K562 (cell line): ENCODE data around the gene HOXA11. TPM values are rescaled to one million over a fixed set of nuclear protein-coding genes. Genes with fewer than 3 reads are reported as not detected.

Experiments used
- ATAC-seq: fragments of 200-7000 bp; cut with Tn5 transposase; 3 replicates; pipeline ENCODE4 v1.9.1; 2020; ENCODE audit warnings: moderate library complexity
- BruUV-seq: library from RNA; stranded (reverse); fragments of 400-500 nt; replicated peaks from 2 replicates; lab custom pipeline; 2021; lab: Mats Ljungman, UMichigan
- CTCF ChIA-PET: fragments of 300-600 bp; formaldehyde crosslinking; extraction: SDS; loops from one replicate; lab custom pipeline; 2021; ENCODE audit warnings: low intra/inter-chr PET ratio; lab: Yijun Ruan, JAX
- POLR2A ChIA-PET: fragments of 300-600, 350-650 bp; sonication (Branson Sonifier 250); formaldehyde crosslinking; extraction: SDS; loops from one replicate; lab custom pipeline; 2021; ENCODE audit warnings: antibody characterized with exemption, inconsistent platforms; lab: Yijun Ruan, JAX
- DNase-seq, 4 experiments: peaks; one replicate each; pipeline versions ENCODE4 v3.0.0 to v3.0.0-alpha.2; 2011 to 2018; ENCODE audit warnings: low spot score in 3 of 4, mixed read lengths in 3 of 4; ENCODE audit errors: extremely low read depth in 1 of 4
- FAIRE-seq: peaks from 2 replicates; lab custom pipeline; 2011; peaks lifted over from hg19 to GRCh38; lab: Jason Lieb, UNC
- H2AFZ ChIP-seq: 2 replicates; pipeline ENCODE4 v1.6.0; 2011; ENCODE audit warnings: low read depth, low read length, control low read depth, inconsistent platforms
- H3K27ac ChIP-seq: fragments of 200-600 bp; 3 replicates; pipeline ENCODE4 v1.8.0; 2011; ENCODE audit warnings: low read depth, mild to moderate bottlenecking, control low read depth, inconsistent platforms, low read length, moderate library complexity, mixed read lengths; ENCODE audit errors: extremely low read depth
- H3K27me3 ChIP-seq, 2 experiments: fragments of 300-600 bp in 1 of 2; 2 replicates in 1 of 2; 3 replicates in 1 of 2; pipeline versions ENCODE4 v1.6.0 to v1.8.0; 2011; ENCODE audit warnings: inconsistent platforms in 2 of 2, low read length in 2 of 2, mild to moderate bottlenecking in 1 of 2, mixed read lengths in 1 of 2, moderate library complexity in 1 of 2; ENCODE audit not compliant: control insufficient read depth in 2 of 2, insufficient read depth in 2 of 2
- H3K36me3 ChIP-seq: fragments of 300-600 bp; 3 replicates; pipeline ENCODE4 v1.8.0; 2011; ENCODE audit warnings: mild to moderate bottlenecking, low read length, inconsistent platforms; ENCODE audit not compliant: control insufficient read depth, insufficient read depth
- H3K4me1 ChIP-seq, 2 experiments: fragments of 200-600 bp in 1 of 2; replicated peaks in 1 of 2; 2 replicates in 1 of 2; 3 replicates in 1 of 2; pipeline versions ENCODE4 v1.5.1 to v1.8.0; 2011; ENCODE audit warnings: inconsistent platforms in 2 of 2, low read length in 2 of 2, mild to moderate bottlenecking in 1 of 2, mixed read lengths in 1 of 2, moderate library complexity in 1 of 2; ENCODE audit not compliant: control insufficient read depth in 2 of 2, insufficient read depth in 2 of 2
- H3K4me2 ChIP-seq: 2 replicates; pipeline ENCODE4 v1.6.1; 2011; ENCODE audit warnings: low read length, control low read depth, inconsistent platforms, mixed read lengths; ENCODE audit not compliant: insufficient read depth
- H3K4me3 ChIP-seq: fragments of 200-600 bp; sonication (generic), shearing (Covaris generic); 2 replicates; pipeline ENCODE4 v1.5.1; 2016; ENCODE audit warnings: control low read depth, inconsistent platforms
- H3K79me2 ChIP-seq: fragments of 200-600 bp; 3 replicates; pipeline ENCODE4 v1.8.0; 2011; ENCODE audit warnings: low read length, inconsistent platforms; ENCODE audit not compliant: control insufficient read depth, insufficient read depth
- H3K9ac ChIP-seq, 2 experiments: 2 replicates each; pipeline versions ENCODE4 v1.6.0 to v1.6.1; 2011; ENCODE audit warnings: low read depth in 2 of 2, low read length in 2 of 2, control low read depth in 1 of 2, inconsistent platforms in 1 of 2, mild to moderate bottlenecking in 1 of 2, mixed read lengths in 1 of 2; ENCODE audit not compliant: insufficient read depth in 1 of 2
- H3K9me1 ChIP-seq: one replicate; pipeline ENCODE4 v1.6.0; 2011; ENCODE audit warnings: inconsistent platforms, mild to moderate bottlenecking, low read length, moderate library complexity; ENCODE audit not compliant: control insufficient read depth, insufficient read depth
- H3K9me3 ChIP-seq: replicated peaks from 2 replicates; pipeline ENCODE4 v1.5.1; 2011; ENCODE audit warnings: low read depth, low read length, inconsistent platforms; ENCODE audit not compliant: control insufficient read depth, insufficient read depth
- H4K20me1 ChIP-seq: replicated peaks from 2 replicates; pipeline ENCODE4 v1.6.1; 2011; ENCODE audit warnings: low read length, inconsistent platforms, mixed read lengths; ENCODE audit not compliant: control insufficient read depth, insufficient read depth
- ATF2 ChIP-seq: sonication (generic); formaldehyde crosslinking; IDR thresholded peaks from 2 replicates; pipeline ENCODE4 v1.8.1; 2022; ENCODE audit warnings: missing genetic modification reagents
- NR1H2 ChIP-seq: sonication (generic); formaldehyde crosslinking; IDR thresholded peaks from 2 replicates; pipeline ENCODE4 v1.4.0; 2020; ENCODE audit warnings: mild to moderate bottlenecking, missing genetic modification reagents
- NR2C2 ChIP-seq, 2 experiments: fragments of 200-800 bp in 1 of 2; sonication (Bioruptor generic) in 1 of 2; sonication (generic) in 1 of 2; formaldehyde crosslinking in 1 of 2; IDR thresholded peaks; 2 replicates each; pipeline versions ENCODE4 v1.6.1 to v1.8.0; 2016 to 2022; ENCODE audit warnings: mild to moderate bottlenecking in 1 of 2, missing compliant biosample characterization in 1 of 2, missing genetic modification characterization in 1 of 2, missing genetic modification reagents in 1 of 2
- PBX2 ChIP-seq, 2 experiments: IDR thresholded peaks in 1 of 2; conservative IDR thresholded peaks in 1 of 2; 2 replicates each; pipeline ENCODE4 v1.6.1; 2016; ENCODE audit warnings: low read depth in 2 of 2, mild to moderate bottlenecking in 1 of 2, missing compliant biosample characterization in 1 of 2, missing genetic modification characterization in 1 of 2, moderate library complexity in 1 of 2
- POLR2G ChIP-seq: fragments of 200-400 bp; formaldehyde crosslinking; IDR thresholded peaks from 2 replicates; pipeline ENCODE4 v1.6.1; 2017; ENCODE audit warnings: low read depth, mild to moderate bottlenecking, antibody characterized with exemption, low read length, moderate library complexity
- PREB ChIP-seq: sonication (generic); formaldehyde crosslinking; IDR thresholded peaks from 2 replicates; pipeline ENCODE4 v1.8.1; 2023; ENCODE audit warnings: mild to moderate bottlenecking, missing genetic modification reagents
- TAL1 ChIP-seq: fragments of 450-650 bp; IDR thresholded peaks from 2 replicates; pipeline ENCODE4 v1.6.1; 2016; ENCODE audit warnings: mild to moderate bottlenecking
- ZBTB8A ChIP-seq: fragments of 450-650 bp; IDR thresholded peaks from 2 replicates; pipeline ENCODE4 v1.6.1; 2018; ENCODE audit warnings: mild to moderate bottlenecking, moderate library complexity; ENCODE audit not compliant: partially characterized antibody
- ZBTB9 ChIP-seq: fragments of 450-650 bp; formaldehyde crosslinking; IDR thresholded peaks from 2 replicates; pipeline ENCODE4 v1.4.0; 2020; ENCODE audit warnings: mild to moderate bottlenecking, moderate library complexity
- ZFX ChIP-seq: sonication (generic); formaldehyde crosslinking; IDR thresholded peaks from 2 replicates; pipeline ENCODE4 v1.8.0; 2022; ENCODE audit warnings: mild to moderate bottlenecking, missing genetic modification reagents, moderate library complexity
- ZKSCAN8 ChIP-seq: fragments of 200-800 bp; sonication (Bioruptor generic); IDR thresholded peaks from 2 replicates; pipeline ENCODE4 v1.6.1; 2016; ENCODE audit warnings: missing genetic modification characterization, missing compliant biosample characterization
- WGBS: fragments of 100-300 bp; shearing (Covaris generic); methylation state at CpG from one replicate; pipeline ENCODE4 v1.1.6; 2016; ENCODE audit warnings: low coverage, mixed read lengths; ENCODE audit not compliant: insufficient coverage; ENCODE audit errors: missing lambda C conversion rate; 5-methylcytosine and 5-hydroxymethylcytosine counted together
- in situ Hi-C: fragments of 300-500 bp; cut with MboI; formaldehyde crosslinking; loops from 4 replicates; pipeline ENCODE4 v1.15.0; 2018; ENCODE audit warnings: inconsistent platforms, mixed read lengths
- intact Hi-C: fragments of 100-400 bp; cut with micrococcal nuclease; formaldehyde crosslinking; loops from 2 replicates; pipeline ENCODE4 v1.14.2; 2022
- polyA plus RNA-seq, 8 experiments: library from polyadenylated mRNA; depleted of rRNA in 4 of 8; stranded (reverse) in 5 of 8; unstranded in 3 of 8; fragments of >200 nt; fragmentation: Nextera tagmentation in 2 of 8; fragmentation: Illumina TruSeq in 1 of 8; extraction: Ambion mirVana in 2 of 8; extraction: Trizol in 1 of 8; gene quantifications; 2 replicates each; pipeline versions ENCODE4 v1.2.1 to v1.2.3, GENCODE V29; 2011 to 2014; ENCODE audit warnings: inconsistent platforms in 1 of 8, missing spikeins in 1 of 8
- total RNA-seq, 7 experiments: library from RNA; depleted of rRNA in 6 of 7; stranded (reverse); fragments of >200 nt in 6 of 7; fragmentation: Illumina TruSeq in 2 of 7; extraction: Trizol in 2 of 7; gene quantifications; 2 replicates each; pipeline versions ENCODE4 v1.2.1 to v1.2.3, GENCODE V29; 2011 to 2021; ENCODE audit warnings: low replicate concordance in 1 of 7

Gene HOXA11
- total and polyA plus RNA-seq, 9 of the 15 experiments (the other 6 are each of a cell fraction or from before 2014, with no cell fraction given) = not detected

GRCh38 chr7:27186668-27187474 is 1.8 kb upstream of the HOXA11 start:
- in situ Hi-C loops = no loop called here
- WGBS = 0% methylated on average over 4 of the region's 4 CpGs
- no peaks in the 10 kb centered on the region for H3K9me3 ChIP-seq
- H3K4me1 ChIP-seq = peaks cover 0 to 23% of the 10 kb centered on the region in 2 experiments; a peak in 2 of 5 replicates
- no peaks in the 10 kb centered on the region for H3K9me1 ChIP-seq
- H2AFZ ChIP-seq = no peak overlapping the region
- H3K4me2 ChIP-seq = no peak overlapping the region
- no peak for TF ChIP-seq ZKSCAN8 (CRISPR knock-in tag)
- no peak for TF ChIP-seq ATF2 (CRISPR knock-in tag)
- no peak for TF ChIP-seq ZFX (CRISPR knock-in tag)
- TF ChIP-seq ZBTB8A = no peak
- TF ChIP-seq NR1H2 (CRISPR knock-in tag) = no peak
- no peak for TF ChIP-seq ZBTB9 (CRISPR knock-in tag)
- TF ChIP-seq POLR2G = no peak
- TF ChIP-seq PREB = no peak
- TF ChIP-seq TAL1 = no peak
- TF ChIP-seq PBX2 (CRISPR knock-in tag; IDR thresholded peaks at IDR 0.05; ENCODE audit: low read depth) = no peak
- no peak for TF ChIP-seq PBX2 (tag; conservative IDR thresholded peaks at IDR 0.05; ENCODE audit: low read depth)
- TF ChIP-seq NR2C2 (CRISPR knock-in tag; IDR thresholded peaks at IDR 0.05) = no peak
- no peak for TF ChIP-seq NR2C2 (tag; IDR thresholded peaks at IDR 0.05)
- no peaks in the 10 kb centered on the region for H3K36me3 ChIP-seq
- H3K9ac ChIP-seq = no peak overlapping the region
- H4K20me1 ChIP-seq = no peaks in the 10 kb centered on the region
- POLR2A ChIA-PET = interaction anchor here (2.4 kb wide), 1 partner anchor 9 kb away, joined by 6 read pairs; no protein-coding TSS in a partner anchor
- H3K27me3 ChIP-seq = peaks cover 56 to 82% of the 10 kb centered on the region in 2 experiments
- FAIRE-seq = no peak
- intact Hi-C loops = no loop called here
- no peaks in the 10 kb centered on the region for H3K79me2 ChIP-seq
- ATAC-seq = no peak
- no peak overlapping the region for H3K4me3 ChIP-seq
- BruUV-seq = no TSS peak
- no peak overlapping the region for H3K27ac ChIP-seq
- CTCF ChIA-PET = no interaction called here
- DNase-seq = no peak
